Activated naive CD8-positive, alpha-beta T cell (primary cell): ENCODE measurements around the gene SPACA7.

Source experiments
- H3K27ac Mint-ChIP-seq: one replicate; pipeline ENCODE4 v1.8.0; 2021; ENCODE audit warnings: mixed read lengths
- H3K27me3 Mint-ChIP-seq: one replicate; pipeline ENCODE4 v1.8.0; 2021; ENCODE audit warnings: mixed read lengths
- H3K36me3 Mint-ChIP-seq: one replicate; pipeline ENCODE4 v1.8.0; 2021; ENCODE audit warnings: mixed read lengths
- H3K4me1 Mint-ChIP-seq: one replicate; pipeline ENCODE4 v1.8.0; 2021; ENCODE audit warnings: low read depth, mixed read lengths
- H3K4me3 Mint-ChIP-seq: one replicate; pipeline ENCODE4 v1.8.0; 2021; ENCODE audit warnings: mild to moderate bottlenecking, mixed read lengths
- H3K9me3 Mint-ChIP-seq: one replicate; pipeline ENCODE4 v1.8.0; 2021; ENCODE audit warnings: low read depth, mixed read lengths

The SPACA7 gene

DNA sequence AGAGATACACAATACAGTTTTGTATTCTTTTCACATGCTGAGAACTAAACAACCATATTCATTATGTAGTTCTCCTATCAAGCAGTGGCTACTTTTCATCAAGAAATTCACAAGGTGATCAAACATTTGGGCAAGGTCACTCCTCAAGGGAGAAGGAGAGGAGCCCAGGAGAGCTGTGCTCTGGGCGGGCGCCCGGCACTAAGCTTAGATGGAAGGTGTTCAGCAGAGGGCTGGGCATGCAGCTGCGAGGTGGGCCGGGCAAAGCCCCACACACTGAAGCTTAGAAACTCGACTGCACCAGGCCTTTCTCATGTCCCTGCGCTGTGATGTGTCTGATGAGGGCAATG, 30.4 kb upstream of the SPACA7 start:
- H3K9me3 Mint-ChIP-seq = no peaks in the 10 kb centered on the region
- no peak overlapping the region for H3K4me3 Mint-ChIP-seq
- no peak overlapping the region for H3K27ac Mint-ChIP-seq
- H3K27me3 Mint-ChIP-seq = peaks cover 25% of the 10 kb centered on the region
- H3K36me3 Mint-ChIP-seq = no peaks in the 10 kb centered on the region
- H3K4me1 Mint-ChIP-seq = peaks cover 5% of the 10 kb centered on the region

DNA sequence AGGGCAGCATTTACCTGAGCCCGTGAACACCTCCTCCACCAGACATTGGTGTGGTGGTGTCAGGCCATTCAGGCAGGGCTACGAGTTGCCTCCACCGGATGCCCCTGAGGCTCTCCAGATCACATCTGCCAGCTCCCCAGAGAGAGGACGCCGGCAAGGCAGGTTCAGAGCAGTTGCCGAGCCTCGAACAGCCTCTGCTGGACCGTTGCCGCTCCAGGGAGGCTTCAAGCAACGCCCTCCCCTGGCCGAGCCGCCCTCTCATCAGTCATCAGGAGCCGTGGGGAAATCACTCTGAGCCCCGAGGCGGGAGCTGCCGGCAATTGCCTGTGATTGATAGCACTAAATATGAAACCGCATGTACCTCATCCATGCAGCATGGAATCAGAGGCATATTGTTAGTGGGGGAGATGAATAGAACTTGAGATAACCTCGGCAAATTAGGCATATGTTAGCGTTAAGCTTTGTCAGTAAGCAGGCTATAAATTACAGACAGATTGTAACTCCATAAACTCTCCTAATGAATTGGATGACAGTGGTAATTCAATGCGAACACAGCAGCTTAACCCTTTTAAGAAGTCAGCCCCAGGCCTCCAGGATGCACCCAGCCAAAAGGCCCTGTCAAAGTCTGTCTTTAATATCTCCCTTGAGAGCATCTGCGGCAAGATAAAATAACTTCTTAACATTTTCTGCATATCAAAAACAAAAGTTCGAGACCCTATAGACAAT, 29.8 kb upstream of the SPACA7 start:
- Mint-ChIP-seq H3K36me3 (no peaks in the 10 kb centered on the region), H3K27me3 (peaks cover 25% of the 10 kb centered on the region), H3K4me3 (peak overlapping the region; percentile 3), H3K27ac (no peak overlapping the region), H3K4me1 (peaks cover 5% of the 10 kb centered on the region), H3K9me3 (no peaks in the 10 kb centered on the region)

DNA sequence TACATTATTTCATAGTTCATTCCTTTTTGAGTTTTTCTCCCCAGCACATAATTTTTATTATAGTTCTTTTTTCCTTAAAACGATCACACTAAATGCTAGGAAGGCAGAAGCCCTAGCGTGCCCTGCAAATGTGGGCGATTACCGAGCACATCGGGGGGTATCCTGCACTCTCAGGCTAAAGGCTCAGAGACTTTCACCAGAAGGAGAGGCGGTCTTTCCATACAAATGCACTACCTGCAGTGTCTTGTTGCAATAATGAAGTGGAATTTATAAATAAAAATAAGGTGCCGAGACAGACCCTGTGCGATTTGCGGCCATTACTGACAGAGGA, 29.3 kb upstream of the SPACA7 start:
- Mint-ChIP-seq H3K4me1 (peaks cover 5% of the 10 kb centered on the region), H3K36me3 (no peaks in the 10 kb centered on the region), H3K4me3 (no peak overlapping the region), H3K27ac (no peak overlapping the region), H3K9me3 (no peaks in the 10 kb centered on the region), H3K27me3 (peaks cover 29% of the 10 kb centered on the region)

DNA sequence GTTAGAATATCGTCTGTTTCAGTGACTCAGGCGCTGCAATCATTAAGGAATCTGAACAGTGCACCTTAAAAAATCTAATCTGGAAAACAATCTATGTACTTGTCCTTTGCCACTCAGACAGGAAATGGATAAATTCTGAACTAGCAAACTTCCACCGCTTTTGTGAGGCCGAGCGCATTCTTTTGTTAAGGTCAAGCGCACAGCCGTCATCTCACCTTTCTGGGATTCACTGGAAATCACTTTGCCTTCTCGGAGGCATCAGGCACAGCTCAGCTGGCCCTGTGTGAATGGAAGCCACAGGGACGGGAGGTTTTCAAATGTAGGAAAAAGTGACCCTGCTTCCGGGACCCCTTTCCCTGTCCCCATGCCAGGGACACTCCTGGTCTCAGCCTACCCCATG, 28.2 kb upstream of the SPACA7 start:
- no peaks in the 10 kb centered on the region for H3K9me3 Mint-ChIP-seq
- no peaks in the 10 kb centered on the region for H3K36me3 Mint-ChIP-seq
- H3K27ac Mint-ChIP-seq = no peak overlapping the region
- H3K27me3 Mint-ChIP-seq = peaks cover 29% of the 10 kb centered on the region
- H3K4me1 Mint-ChIP-seq = peaks cover 5% of the 10 kb centered on the region
- no peak overlapping the region for H3K4me3 Mint-ChIP-seq

DNA sequence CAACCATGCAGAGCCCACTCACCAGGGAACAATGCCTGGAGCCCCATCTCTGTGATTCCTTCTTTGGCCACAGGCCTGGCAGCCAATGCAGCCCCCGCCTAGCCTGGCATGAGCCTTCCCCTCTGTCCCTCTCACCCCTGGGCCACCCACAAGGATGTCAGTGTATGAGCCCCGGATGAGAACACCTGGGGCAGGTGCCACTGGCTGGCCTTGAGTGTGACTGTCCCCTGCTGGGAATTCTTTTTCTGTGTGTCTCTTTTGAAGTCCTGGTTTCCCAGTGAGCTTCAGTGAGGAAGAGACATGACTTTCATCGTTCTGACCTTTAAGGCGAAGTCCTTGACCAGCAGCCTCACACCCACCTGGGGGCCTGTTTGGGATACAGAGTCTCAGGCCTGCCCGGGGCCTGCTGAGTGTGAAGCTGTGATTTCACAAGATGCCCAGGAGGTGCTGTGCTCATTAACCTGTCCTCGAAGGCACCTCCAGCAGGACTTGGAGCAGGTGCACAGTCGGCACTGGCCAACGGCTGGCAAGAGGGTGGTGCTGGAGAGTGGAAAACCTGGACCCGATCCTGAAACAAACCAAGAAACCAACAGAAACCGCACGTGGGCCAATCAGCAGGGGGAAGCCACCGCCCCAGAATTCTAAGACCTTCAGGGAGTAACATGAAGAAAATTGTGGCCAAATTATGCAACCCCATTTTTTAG, 27.4 kb upstream of the SPACA7 start:
- H3K4me3 Mint-ChIP-seq = no peak overlapping the region
- H3K9me3 Mint-ChIP-seq = no peaks in the 10 kb centered on the region
- peaks cover 31% of the 10 kb centered on the region for H3K27me3 Mint-ChIP-seq
- H3K36me3 Mint-ChIP-seq = no peaks in the 10 kb centered on the region
- peaks cover 5% of the 10 kb centered on the region for H3K4me1 Mint-ChIP-seq
- no peak overlapping the region for H3K27ac Mint-ChIP-seq

DNA sequence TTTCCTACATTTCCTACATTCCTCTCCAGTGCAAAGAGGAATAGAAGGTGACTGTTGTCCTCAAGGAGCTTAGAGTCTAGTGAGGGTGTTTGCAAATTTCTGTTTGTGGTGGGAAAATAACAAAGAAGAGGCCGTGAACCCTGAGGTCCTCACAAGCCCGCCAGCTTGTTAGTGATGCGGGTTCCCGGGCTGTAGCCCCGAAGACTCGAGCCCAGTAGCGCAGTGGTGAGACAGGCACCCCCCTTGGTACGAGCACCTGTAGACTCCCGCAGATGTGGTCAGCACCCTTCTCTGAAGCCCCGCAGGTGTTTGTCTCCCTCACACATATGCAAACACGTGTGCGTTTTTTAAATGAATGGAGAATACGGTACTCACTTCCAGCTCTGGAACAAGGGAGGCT, 26.5 kb upstream of the SPACA7 start:
- no peak overlapping the region for H3K4me3 Mint-ChIP-seq
- H3K4me1 Mint-ChIP-seq = peaks cover 5% of the 10 kb centered on the region
- H3K27ac Mint-ChIP-seq = no peak overlapping the region
- H3K27me3 Mint-ChIP-seq = peaks cover 24% of the 10 kb centered on the region
- H3K36me3 Mint-ChIP-seq = no peaks in the 10 kb centered on the region
- no peaks in the 10 kb centered on the region for H3K9me3 Mint-ChIP-seq

DNA sequence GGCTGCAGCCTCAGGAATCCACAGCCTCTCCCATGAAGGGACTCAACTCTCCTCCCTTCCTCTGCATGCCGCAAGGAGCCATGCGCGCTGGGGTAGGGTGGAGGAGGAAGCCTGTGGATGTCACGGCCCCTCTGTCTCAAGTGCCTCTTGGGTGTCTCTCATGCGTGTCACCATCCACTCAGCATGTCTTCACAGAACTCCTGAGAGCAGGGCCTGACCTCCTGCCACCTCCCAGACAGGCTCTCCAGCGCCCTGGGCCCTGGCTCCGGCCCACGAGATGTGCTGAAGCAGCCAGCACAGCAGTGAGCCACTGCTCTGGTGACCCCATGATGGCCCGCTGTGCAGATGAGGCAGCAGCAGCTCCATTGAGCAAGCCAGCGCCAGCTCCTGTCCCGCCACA, 25.9 kb upstream of the SPACA7 start:
- no peaks in the 10 kb centered on the region for H3K9me3 Mint-ChIP-seq
- H3K27ac Mint-ChIP-seq = no peak overlapping the region
- H3K4me1 Mint-ChIP-seq = peaks cover 5% of the 10 kb centered on the region
- peaks cover 21% of the 10 kb centered on the region for H3K27me3 Mint-ChIP-seq
- H3K36me3 Mint-ChIP-seq = no peaks in the 10 kb centered on the region
- no peak overlapping the region for H3K4me3 Mint-ChIP-seq

DNA sequence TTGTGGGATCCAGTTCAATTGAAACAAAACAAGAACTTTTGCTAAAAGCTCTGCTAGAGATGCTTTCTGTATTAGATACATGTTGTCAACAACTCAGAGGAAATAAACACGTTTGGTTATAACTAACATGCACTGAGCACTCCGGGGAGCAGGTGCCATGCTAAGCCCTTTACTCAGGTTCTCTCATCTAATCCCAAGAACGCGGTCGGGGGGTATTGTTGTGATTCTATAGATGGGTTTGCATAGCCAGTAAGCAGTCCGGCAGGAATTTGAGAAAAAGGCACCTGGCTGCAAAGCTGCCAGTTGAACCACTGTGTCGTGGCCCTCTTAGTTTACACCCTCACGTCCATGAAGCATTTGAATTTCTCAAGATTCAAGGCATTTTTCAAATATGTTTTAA, 24.3 kb upstream of the SPACA7 start:
- no peaks in the 10 kb centered on the region for H3K4me1 Mint-ChIP-seq
- peaks cover 11% of the 10 kb centered on the region for H3K27me3 Mint-ChIP-seq
- no peak overlapping the region for H3K4me3 Mint-ChIP-seq
- H3K27ac Mint-ChIP-seq = no peak overlapping the region
- no peaks in the 10 kb centered on the region for H3K9me3 Mint-ChIP-seq
- H3K36me3 Mint-ChIP-seq = no peaks in the 10 kb centered on the region

DNA sequence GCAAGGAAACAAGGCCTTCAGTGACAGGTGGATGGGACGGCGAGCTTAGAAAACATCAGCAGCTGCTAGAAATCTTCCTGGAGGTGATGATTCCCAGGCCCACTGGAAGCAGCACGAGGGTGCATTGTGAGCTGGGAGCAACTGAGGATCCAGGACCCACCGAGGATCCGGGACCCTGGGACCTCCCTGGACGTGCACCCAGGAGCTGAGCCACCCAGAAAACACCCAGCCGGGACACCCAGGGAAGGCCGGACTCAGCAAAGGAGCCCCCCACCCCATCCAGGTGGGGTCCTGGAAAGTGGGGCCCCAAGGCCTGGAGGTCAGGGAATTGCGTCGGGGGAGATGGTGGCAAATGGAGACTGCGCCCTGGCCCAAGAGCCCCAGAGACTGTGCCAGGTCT, 22.3 kb upstream of the SPACA7 start:
- Mint-ChIP-seq H3K27me3 (peaks cover 6% of the 10 kb centered on the region), H3K27ac (no peak overlapping the region), H3K4me3 (no peak overlapping the region), H3K36me3 (no peaks in the 10 kb centered on the region), H3K9me3 (peaks cover 6% of the 10 kb centered on the region), H3K4me1 (no peaks in the 10 kb centered on the region)

DNA sequence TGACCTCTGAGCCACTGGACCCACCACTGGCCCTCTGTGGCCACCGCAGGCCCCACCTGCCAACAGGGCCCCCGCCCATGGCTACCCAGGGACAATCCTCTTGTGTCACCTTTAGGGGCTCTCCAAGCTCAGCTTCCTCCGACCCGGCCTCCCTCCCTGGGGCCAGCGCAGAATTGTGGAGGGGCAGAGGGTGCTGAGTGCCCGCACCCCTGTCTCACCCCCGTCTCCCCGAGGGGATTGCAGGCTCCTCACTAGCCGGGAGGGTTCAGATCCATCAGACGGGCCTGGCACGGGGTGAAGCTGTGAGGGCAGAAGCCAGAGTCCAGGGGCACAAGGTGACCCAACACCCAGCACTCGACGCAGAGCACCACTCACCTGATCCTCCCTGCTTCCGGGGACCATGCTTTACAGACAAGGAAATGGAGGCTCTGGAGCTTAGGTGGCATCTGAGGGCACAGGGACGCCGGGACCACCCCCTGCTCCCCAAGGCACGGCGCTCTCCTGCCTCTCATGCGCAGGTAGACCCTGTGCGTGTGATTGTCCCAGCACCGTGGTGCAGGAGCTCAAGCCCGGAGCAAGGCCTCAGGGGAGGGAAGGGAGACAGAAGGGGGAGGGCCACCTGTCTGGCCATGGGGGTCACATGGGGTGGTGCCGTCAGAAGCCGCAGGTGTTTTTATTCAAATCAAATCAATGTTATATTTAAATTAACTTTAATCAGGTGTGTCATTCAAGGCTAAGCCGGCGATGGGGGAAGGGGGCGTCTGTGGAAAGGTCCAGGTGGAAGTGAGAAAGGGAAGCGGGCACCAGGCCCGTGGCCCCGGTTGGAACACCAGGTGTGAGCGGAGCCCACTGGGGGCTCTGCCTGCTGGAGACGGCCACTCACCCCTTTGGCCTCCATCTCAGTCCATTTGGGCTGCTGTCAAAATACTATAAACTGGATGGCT, 21.6 kb upstream of the SPACA7 start:
- Mint-ChIP-seq H3K4me3 (no peak overlapping the region), H3K4me1 (no peaks in the 10 kb centered on the region), H3K27me3 (peaks cover 6% of the 10 kb centered on the region), H3K27ac (no peak overlapping the region), H3K9me3 (peaks cover 6% of the 10 kb centered on the region), H3K36me3 (no peaks in the 10 kb centered on the region)

DNA sequence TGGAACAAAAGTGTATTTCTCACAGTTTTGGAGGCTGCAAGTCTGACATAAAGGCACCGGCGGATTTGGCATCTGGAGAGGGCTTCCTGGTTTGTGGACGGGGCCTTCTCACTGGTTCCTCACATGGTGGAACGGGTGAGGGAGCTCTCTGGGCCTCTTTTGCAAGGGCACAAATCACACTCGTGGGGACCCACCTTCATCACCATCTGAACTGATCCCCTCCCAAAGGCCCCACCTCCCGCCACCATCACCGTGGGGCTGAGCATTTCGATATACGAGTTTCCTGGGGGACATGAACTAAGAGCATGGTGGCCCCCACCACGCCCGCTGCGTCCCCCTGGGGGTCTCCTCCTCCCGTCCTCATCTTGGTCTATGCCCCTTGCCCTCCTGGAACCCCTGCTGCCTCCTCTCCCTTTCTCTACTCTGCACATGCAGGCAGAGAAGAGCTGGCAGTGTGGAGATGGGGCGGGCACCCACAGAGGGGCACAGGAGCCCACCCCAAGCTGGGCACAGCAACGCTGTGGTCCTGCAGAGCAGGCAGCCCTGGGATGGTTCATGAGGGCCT, 20.8 kb upstream of the SPACA7 start:
- H3K27ac Mint-ChIP-seq = no peak overlapping the region
- no peak overlapping the region for H3K4me3 Mint-ChIP-seq
- peaks cover 6% of the 10 kb centered on the region for H3K9me3 Mint-ChIP-seq
- H3K36me3 Mint-ChIP-seq = no peaks in the 10 kb centered on the region
- H3K27me3 Mint-ChIP-seq = peaks cover 6% of the 10 kb centered on the region
- H3K4me1 Mint-ChIP-seq = no peaks in the 10 kb centered on the region

DNA sequence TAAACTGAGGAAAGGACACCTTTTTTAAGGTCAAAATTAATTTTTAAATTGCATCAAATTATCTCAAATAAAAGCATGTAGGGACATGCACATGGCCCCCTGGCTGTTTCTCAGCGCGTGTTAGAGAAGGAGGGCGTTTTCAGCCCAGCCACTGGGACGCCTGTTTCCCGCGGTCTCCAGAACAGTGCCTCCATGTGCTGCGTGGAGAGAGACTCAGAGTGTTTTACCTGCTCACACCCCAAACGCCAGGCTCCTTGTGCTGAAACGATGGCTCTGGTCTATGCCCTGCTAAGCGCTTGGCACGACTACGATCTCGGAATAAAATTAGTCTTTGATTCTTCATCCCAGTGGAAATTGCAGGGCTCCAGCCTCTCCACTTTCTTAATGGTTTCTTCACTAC, 20.0 kb upstream of the SPACA7 start:
- no peaks in the 10 kb centered on the region for H3K36me3 Mint-ChIP-seq
- H3K27me3 Mint-ChIP-seq = peaks cover 6% of the 10 kb centered on the region
- H3K4me1 Mint-ChIP-seq = no peaks in the 10 kb centered on the region
- H3K4me3 Mint-ChIP-seq = no peak overlapping the region
- peaks cover 6% of the 10 kb centered on the region for H3K9me3 Mint-ChIP-seq
- H3K27ac Mint-ChIP-seq = no peak overlapping the region

DNA sequence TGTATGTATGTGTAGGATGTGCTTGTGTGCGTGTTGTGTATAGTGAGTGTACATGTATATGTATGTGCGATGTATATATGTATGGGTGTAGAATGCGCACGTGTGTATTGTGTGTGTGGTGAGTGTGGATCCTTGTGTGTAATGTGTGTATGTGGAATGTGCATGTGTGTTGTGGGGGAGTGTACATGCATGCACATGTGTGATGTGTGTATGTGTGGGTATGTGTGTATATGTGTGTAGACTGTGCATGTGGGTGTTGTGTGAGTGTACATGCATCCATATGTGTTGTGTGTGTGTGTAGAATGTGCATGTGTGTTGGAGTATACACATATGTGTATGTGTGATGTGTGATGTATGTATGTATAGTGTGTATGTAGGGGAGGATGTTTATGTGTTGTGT, 18.0 kb upstream of the SPACA7 start:
- H3K9me3 Mint-ChIP-seq = peaks cover 6% of the 10 kb centered on the region
- H3K4me3 Mint-ChIP-seq = no peak overlapping the region
- peaks cover 4% of the 10 kb centered on the region for H3K27me3 Mint-ChIP-seq
- H3K4me1 Mint-ChIP-seq = no peaks in the 10 kb centered on the region
- H3K36me3 Mint-ChIP-seq = no peaks in the 10 kb centered on the region
- no peak overlapping the region for H3K27ac Mint-ChIP-seq

DNA sequence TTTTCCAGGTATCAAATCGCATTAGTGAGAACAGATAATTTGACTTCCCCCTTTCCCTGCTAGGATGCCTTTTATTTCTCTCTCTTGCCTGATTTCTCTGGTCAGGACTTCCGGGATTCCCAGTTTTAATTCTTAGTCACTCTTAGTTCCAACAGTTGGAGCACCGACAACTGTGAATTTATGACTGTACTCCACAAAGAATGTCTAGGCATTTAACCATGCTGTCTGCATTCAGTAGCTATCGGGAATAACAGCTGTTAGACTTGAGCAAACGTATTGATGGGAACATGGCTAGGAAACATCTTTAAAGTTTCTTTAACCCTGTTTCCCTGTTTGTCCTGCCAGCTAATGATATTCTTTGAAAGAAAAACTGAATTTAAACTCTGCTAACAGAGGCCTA, 14.1 kb upstream of the SPACA7 start:
- Mint-ChIP-seq H3K9me3 (peaks cover 6% of the 10 kb centered on the region), H3K27me3 (peaks cover 1% of the 10 kb centered on the region), H3K27ac (no peak overlapping the region), H3K4me1 (no peaks in the 10 kb centered on the region), H3K4me3 (no peak overlapping the region), H3K36me3 (no peaks in the 10 kb centered on the region)
